Nephron progenitor cell (in vitro differentiated cells): ENCODE data around the gene UNK.

ENCODE experiments used
- DNase-seq: peaks from one replicate; pipeline ENCODE4 v3.0.0; 2021
- H3K27ac Mint-ChIP-seq: 2 replicates; pipeline ENCODE4 v1.8.0; 2021; ENCODE audit warnings: mild to moderate bottlenecking, moderate library complexity, mixed read lengths
- H3K27me3 Mint-ChIP-seq: 2 replicates; pipeline ENCODE4 v1.8.0; 2021; ENCODE audit warnings: mild to moderate bottlenecking, low read depth, mixed read lengths; ENCODE audit not compliant: poor library complexity
- H3K36me3 Mint-ChIP-seq: 2 replicates; pipeline ENCODE4 v1.8.0; 2021; ENCODE audit warnings: low read depth, mixed read lengths
- H3K4me1 Mint-ChIP-seq: 2 replicates; pipeline ENCODE4 v1.8.0; 2021; ENCODE audit warnings: mixed read lengths
- H3K4me3 Mint-ChIP-seq: 2 replicates; pipeline ENCODE4 v1.8.0; 2021; ENCODE audit warnings: mild to moderate bottlenecking, moderate library complexity, mixed read lengths
- H3K9me3 Mint-ChIP-seq: 2 replicates; pipeline ENCODE4 v1.8.0; 2021; ENCODE audit warnings: mild to moderate bottlenecking, moderate library complexity, mixed read lengths
- TF ChIP-seq, protein P1 (sequence below): fragments of 200-600 bp; sonication (generic); IDR thresholded peaks from 2 replicates; pipeline ENCODE4 v1.5.0; 2021; ENCODE audit warnings: antibody characterized with exemption

Gene UNK

GRCh38 chr17:75844530-75845057 is 60.0 kb downstream of the UNK start:
- Mint-ChIP-seq H3K36me3 (peaks cover 12% of the 10 kb centered on the region), H3K27ac (no peak overlapping the region), H3K4me1 (peaks cover 40% of the 10 kb centered on the region), H3K9me3 (no peaks in the 10 kb centered on the region), H3K4me3 (no peak overlapping the region), H3K27me3 (no peaks in the 10 kb centered on the region)
- TF ChIP-seq, protein P1, sequence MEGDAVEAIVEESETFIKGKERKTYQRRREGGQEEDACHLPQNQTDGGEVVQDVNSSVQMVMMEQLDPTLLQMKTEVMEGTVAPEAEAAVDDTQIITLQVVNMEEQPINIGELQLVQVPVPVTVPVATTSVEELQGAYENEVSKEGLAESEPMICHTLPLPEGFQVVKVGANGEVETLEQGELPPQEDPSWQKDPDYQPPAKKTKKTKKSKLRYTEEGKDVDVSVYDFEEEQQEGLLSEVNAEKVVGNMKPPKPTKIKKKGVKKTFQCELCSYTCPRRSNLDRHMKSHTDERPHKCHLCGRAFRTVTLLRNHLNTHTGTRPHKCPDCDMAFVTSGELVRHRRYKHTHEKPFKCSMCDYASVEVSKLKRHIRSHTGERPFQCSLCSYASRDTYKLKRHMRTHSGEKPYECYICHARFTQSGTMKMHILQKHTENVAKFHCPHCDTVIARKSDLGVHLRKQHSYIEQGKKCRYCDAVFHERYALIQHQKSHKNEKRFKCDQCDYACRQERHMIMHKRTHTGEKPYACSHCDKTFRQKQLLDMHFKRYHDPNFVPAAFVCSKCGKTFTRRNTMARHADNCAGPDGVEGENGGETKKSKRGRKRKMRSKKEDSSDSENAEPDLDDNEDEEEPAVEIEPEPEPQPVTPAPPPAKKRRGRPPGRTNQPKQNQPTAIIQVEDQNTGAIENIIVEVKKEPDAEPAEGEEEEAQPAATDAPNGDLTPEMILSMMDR = no peak
- no peak for DNase-seq

DNA sequence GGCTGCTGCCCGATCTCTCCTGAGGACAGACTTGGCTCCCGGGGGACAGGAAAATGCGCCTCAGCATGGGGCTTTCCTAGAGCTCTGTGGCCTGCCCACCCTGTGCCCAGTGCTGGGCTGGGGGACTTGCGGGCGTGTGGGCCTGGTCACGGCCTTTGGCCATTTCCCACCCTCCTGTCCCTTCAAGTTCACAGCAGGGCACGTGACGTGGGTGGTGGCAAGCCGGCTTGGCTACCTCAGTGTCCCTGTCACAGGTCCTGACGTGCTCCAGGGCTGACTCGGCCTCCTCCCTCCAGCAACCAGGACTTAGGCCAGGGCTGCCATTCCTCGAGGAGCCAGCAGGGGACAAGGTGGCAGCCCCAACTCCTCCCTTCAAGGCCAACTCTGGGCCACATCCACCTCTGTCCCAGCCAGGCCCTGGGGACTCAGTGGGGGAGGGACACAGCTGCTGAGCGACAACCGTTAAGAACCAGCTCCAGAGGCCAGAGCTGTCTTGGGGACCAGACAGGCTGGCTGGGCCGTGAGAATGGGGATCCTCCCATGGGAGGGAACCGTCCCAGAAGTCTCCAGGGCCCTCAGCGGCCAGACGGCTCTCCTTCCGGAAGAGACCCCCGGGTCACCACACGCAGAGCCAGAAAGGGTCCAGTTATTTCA is 60.6 kb downstream of the UNK start:
- peaks cover 40% of the 10 kb centered on the region for H3K4me1 Mint-ChIP-seq
- H3K4me3 Mint-ChIP-seq = peak overlapping the region; percentile 20
- peak; percentile 78 for DNase-seq
- TF ChIP-seq, protein P1 = peak; percentile 81
- no peaks in the 10 kb centered on the region for H3K27me3 Mint-ChIP-seq
- H3K27ac Mint-ChIP-seq = peak overlapping the region; percentile 97
- no peaks in the 10 kb centered on the region for H3K9me3 Mint-ChIP-seq
- H3K36me3 Mint-ChIP-seq = peaks cover 12% of the 10 kb centered on the region

- DNase-seq = no peak
- H3K4me1 Mint-ChIP-seq = peaks cover 40% of the 10 kb centered on the region
- H3K27me3 Mint-ChIP-seq = no peaks in the 10 kb centered on the region
- TF ChIP-seq, protein P1 = no peak
- no peaks in the 10 kb centered on the region for H3K9me3 Mint-ChIP-seq
- peak overlapping the region; percentile 97 for H3K27ac Mint-ChIP-seq
- H3K4me3 Mint-ChIP-seq = no peak overlapping the region
- peaks cover 14% of the 10 kb centered on the region for H3K36me3 Mint-ChIP-seq
Measured at GRCh38 chr17:75845933-75846691, 61.5 kb downstream of the UNK start.

- no peaks in the 10 kb centered on the region for H3K9me3 Mint-ChIP-seq
- peak overlapping the region; percentile 54 for H3K27ac Mint-ChIP-seq
- H3K27me3 Mint-ChIP-seq = no peaks in the 10 kb centered on the region
- no peak for DNase-seq
- H3K4me1 Mint-ChIP-seq = peaks cover 40% of the 10 kb centered on the region
- no peak overlapping the region for H3K4me3 Mint-ChIP-seq
- H3K36me3 Mint-ChIP-seq = peaks cover 19% of the 10 kb centered on the region
- TF ChIP-seq, protein P1 = no peak
Measured at GRCh38 chr17:75846692-75847613, 62.3 kb downstream of the UNK start.

DNA sequence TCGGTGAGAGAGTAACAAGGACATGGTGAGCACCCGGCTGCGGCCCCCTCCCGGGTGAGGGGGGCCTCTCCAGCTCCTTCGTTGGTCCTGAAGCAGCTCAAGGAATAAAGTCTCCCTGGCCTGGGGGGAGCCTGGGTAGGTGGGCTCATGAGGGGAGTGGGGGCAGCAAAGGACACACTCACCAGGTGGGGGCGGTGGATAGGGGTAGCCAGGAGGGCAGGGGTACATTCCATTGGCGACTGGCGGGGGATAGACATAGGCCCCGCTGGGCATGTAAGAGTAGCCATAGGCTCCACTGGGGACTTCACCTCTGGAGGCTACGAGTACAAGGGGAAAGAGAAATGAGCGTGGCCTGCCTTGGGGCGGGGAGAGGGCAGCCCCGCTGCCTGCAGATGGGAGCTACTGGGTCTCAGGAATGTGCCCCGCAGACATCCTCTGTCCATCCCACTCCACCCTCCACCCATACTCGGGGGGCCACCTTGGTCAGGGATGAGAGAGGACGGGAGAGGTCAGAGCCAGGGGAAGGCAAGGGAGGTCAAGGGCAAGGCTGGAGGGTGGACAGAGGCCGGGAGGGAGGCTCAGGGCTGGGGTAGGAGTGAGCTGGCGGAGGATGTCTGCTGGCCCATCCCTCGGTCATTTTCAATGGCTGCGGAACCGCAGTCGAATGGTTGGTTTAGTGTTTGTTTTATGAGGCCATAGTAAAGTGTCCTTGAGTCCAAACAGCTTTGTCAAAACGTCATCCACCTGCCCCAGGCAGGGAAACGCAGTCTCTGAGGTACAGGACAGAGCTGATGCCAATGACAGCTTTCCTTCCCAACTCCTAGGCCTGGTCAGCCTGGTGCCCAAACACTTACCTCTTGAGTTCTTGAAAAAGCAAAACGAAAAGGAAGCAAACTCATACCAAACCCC is 63.3 kb downstream of the UNK start:
- DNase-seq = no peak
- Mint-ChIP-seq H3K27me3 (no peaks in the 10 kb centered on the region), H3K9me3 (no peaks in the 10 kb centered on the region), H3K4me1 (peaks cover 44% of the 10 kb centered on the region), H3K4me3 (peak overlapping the region; percentile 54), H3K36me3 (peaks cover 19% of the 10 kb centered on the region), H3K27ac (peak overlapping the region; percentile 91)
- TF ChIP-seq, protein P1 = no peak
